ENCODE data around the gene RALGDS.

GRCh38 chr9:133049043-133049442 is 72.0 kb downstream of the RALGDS start:
- TF ChIP-seq TSHZ2 (CRISPR knock-in tag; IDR thresholded peaks at IDR 0.05) (no peak), SNAI2 (CRISPR knock-in tag; IDR thresholded peaks at IDR 0.05) (no peak)
